ENCODE results near the gene RRM1.
"Not testable (repeated sequence)": the region's sequence is repeated elsewhere in the genome, so short reads cannot be mapped to it uniquely, and the experiment has no call there.

The RRM1 gene

GRCh38 chr11:4123218-4123617 is 28.6 kb downstream of the RRM1 start:
- intact Hi-C loops (cut with DNase I), result no loop called here
- no peak for DNase-seq

GRCh38 chr11:4125141-4125540 is 30.5 kb downstream of the RRM1 start:
- no peak for DNase-seq

GRCh38 chr11:4127357-4127756 is 32.8 kb downstream of the RRM1 start:
- no peak for DNase-seq
- intact Hi-C loops (cut with DNase I), result no loop called here

More at GRCh38 chr11:4125141-4125540, 30.5 kb downstream of the RRM1 start:
- intact Hi-C loops (cut with DNase I), result no loop called here

- intact Hi-C loops (cut with DNase I); DNase-seq: not testable (repeated sequence)
These were observed 35.6 kb downstream of the RRM1 start for GRCh38 chr11:4130219-4130618.

GRCh38 chr11:4134806-4135205 is 40.2 kb downstream of the RRM1 start:
- no peak for DNase-seq
- intact Hi-C loops (cut with DNase I), result no loop called here

GRCh38 chr11:4138497-4138896 is 43.9 kb downstream of the RRM1 start:
- intact Hi-C loops (cut with DNase I), result no loop called here

GRCh38 chr11:4140067-4140636 is 45.6 kb downstream of the RRM1 start:
- intact Hi-C loops (cut with DNase I), result no loop called here
- DNase-seq, result no peak

More at GRCh38 chr11:4138497-4138896, 43.9 kb downstream of the RRM1 start:
- DNase-seq, result no peak

GRCh38 chr11:4146070-4146771 is 51.6 kb downstream of the RRM1 start:
- no peak for DNase-seq
- intact Hi-C loops (cut with DNase I), result no loop called here

GRCh38 chr11:4146772-4147098 is 52.1 kb downstream of the RRM1 start:
- intact Hi-C loops (cut with DNase I), result no loop called here
- no peak for DNase-seq

- DNase-seq, result no peak
- intact Hi-C loops (cut with DNase I), result no loop called here
These were observed 59.9 kb downstream of the RRM1 start for GRCh38 chr11:4154503-4154902.

- intact Hi-C loops (cut with DNase I), result no loop called here
These were observed 62.0 kb downstream of the RRM1 start for GRCh38 chr11:4156571-4156970.

GRCh38 chr11:4158818-4159217 is 64.2 kb downstream of the RRM1 start:
- intact Hi-C loops (cut with DNase I); DNase-seq: not testable (repeated sequence)

More at GRCh38 chr11:4156571-4156970, 62.0 kb downstream of the RRM1 start:
- DNase-seq, result no peak

GRCh38 chr11:4161305-4161704 is 66.7 kb downstream of the RRM1 start:
- intact Hi-C loops (cut with DNase I), result no loop called here
- DNase-seq, result no peak

- intact Hi-C loops (cut with DNase I), result no loop called here
- DNase-seq, result no peak
These were observed 70.4 kb downstream of the RRM1 start for GRCh38 chr11:4164884-4165590.

GRCh38 chr11:4167292-4167691 is 72.7 kb downstream of the RRM1 start:
- no peak for DNase-seq
- intact Hi-C loops (cut with DNase I), result no loop called here

GRCh38 chr11:4167758-4168157 is 73.2 kb downstream of the RRM1 start:
- DNase-seq, result no peak
- intact Hi-C loops (cut with DNase I), result no loop called here

- intact Hi-C loops (cut with DNase I); DNase-seq: not testable (repeated sequence)
These were observed 81.2 kb downstream of the RRM1 start for GRCh38 chr11:4175620-4176350.

GRCh38 chr11:4178813-4179662 is 84.4 kb downstream of the RRM1 start:
- no peak for DNase-seq
- intact Hi-C loops (cut with DNase I), result no loop called here
